Measurements from ENCODE around the gene ARID4A. TPM values are rescaled to one million over a fixed set of nuclear protein-coding genes. Genes with fewer than 3 reads are reported as not detected.

Gene ARID4A
- total RNA-seq, 2 donors from 2014 or later = 10.4 to 38.0 TPM

DNA sequence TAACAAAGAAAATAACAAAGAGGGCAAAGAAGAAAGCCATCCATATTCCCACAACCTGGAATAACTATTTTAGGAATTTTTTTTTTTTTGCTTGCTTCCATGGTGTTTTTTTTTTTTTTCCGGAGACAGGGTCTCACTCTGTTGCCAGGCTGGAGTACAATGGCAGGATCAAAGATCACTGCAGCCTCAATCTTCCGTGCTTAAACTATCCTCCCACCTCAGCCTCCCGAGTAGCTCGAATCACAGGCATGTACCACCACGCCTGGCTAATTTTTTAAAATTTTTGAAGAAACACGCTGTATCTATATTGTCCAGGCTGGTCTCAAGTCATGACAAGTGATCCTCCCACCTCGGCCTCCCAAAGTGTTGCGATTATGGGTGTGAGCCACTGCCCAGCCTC, 20.2 kb upstream of the ARID4A start:
- Histone ChIP-seq H3K27me3 (replicated peaks; ENCODE audit: insufficient read depth) (no peaks in the 10 kb centered on the region), H3K9me3 (no peaks in the 10 kb centered on the region), H3K36me3 (peaks cover 6% of the 10 kb centered on the region), H3K4me1 (ENCODE audit: control insufficient read depth in 1 of 2, low read depth in 2 of 2) (peaks cover 42 to 54% of the 10 kb centered on the region in 2 donors), H3K4me3 (no peak overlapping the region), H3K27ac (no peak overlapping the region)
- no peak for ATAC-seq (ENCODE audit: insufficient number of reproducible peaks, low FRiP score, low read depth)
- TF ChIP-seq, protein P1, sequence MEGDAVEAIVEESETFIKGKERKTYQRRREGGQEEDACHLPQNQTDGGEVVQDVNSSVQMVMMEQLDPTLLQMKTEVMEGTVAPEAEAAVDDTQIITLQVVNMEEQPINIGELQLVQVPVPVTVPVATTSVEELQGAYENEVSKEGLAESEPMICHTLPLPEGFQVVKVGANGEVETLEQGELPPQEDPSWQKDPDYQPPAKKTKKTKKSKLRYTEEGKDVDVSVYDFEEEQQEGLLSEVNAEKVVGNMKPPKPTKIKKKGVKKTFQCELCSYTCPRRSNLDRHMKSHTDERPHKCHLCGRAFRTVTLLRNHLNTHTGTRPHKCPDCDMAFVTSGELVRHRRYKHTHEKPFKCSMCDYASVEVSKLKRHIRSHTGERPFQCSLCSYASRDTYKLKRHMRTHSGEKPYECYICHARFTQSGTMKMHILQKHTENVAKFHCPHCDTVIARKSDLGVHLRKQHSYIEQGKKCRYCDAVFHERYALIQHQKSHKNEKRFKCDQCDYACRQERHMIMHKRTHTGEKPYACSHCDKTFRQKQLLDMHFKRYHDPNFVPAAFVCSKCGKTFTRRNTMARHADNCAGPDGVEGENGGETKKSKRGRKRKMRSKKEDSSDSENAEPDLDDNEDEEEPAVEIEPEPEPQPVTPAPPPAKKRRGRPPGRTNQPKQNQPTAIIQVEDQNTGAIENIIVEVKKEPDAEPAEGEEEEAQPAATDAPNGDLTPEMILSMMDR (IDR thresholded peaks at IDR 0.05) = no peak
- DNase-seq (ENCODE audit: low spot score) = no peak

- peaks cover 28 to 47% of the 10 kb centered on the region in 2 donors for H3K4me1 ChIP-seq (ENCODE audit: control insufficient read depth in 1 of 2, low read depth in 2 of 2)
- no peaks in the 10 kb centered on the region for H3K9me3 ChIP-seq
- H3K27me3 ChIP-seq (replicated peaks; ENCODE audit: insufficient read depth) = no peaks in the 10 kb centered on the region
- H3K36me3 ChIP-seq = peaks cover 2% of the 10 kb centered on the region
- H3K27ac ChIP-seq = peak overlapping the region; percentile 59 to 72
- peak overlapping the region; percentile 12 for H3K4me3 ChIP-seq
- peak; percentile 74 for ATAC-seq (ENCODE audit: insufficient number of reproducible peaks, low FRiP score, low read depth)
- DNase-seq (ENCODE audit: low spot score) = no peak
- TF ChIP-seq, protein P1 (IDR thresholded peaks at IDR 0.05) = no peak
Observed at GRCh38 chr14:58280954-58281787, 17.2 kb upstream of the ARID4A start.

DNA sequence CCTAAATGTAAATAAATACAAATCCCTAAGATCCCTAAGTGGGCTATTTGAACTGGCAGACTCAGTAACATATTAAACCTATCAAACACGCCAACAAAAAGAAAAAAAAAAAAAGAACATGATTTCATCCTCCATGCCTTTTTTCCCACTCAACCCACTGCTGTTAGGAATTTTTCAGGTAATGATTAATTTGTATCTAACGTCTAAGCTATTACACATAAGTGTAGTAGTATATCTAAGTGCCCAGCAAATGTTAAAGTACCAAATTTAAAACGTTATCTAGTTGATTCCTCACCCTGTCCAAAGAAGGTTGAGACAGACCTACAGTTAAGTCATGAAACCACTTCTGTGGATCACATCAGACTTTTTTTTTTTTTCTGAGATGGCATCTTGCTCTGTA, 16.4 kb upstream of the ARID4A start:
- ATAC-seq (ENCODE audit: insufficient number of reproducible peaks, low FRiP score, low read depth) = no peak
- Histone ChIP-seq H3K9me3 (no peaks in the 10 kb centered on the region), H3K4me1 (ENCODE audit: control insufficient read depth in 1 of 2, low read depth in 2 of 2) (peaks cover 27 to 47% of the 10 kb centered on the region in 2 donors), H3K4me3 (peak overlapping the region; percentile 12), H3K27ac (peak overlapping the region; percentile 59 to 72), H3K36me3 (peaks cover 2% of the 10 kb centered on the region), H3K27me3 (replicated peaks; ENCODE audit: insufficient read depth) (no peaks in the 10 kb centered on the region)
- TF ChIP-seq, protein P1 (IDR thresholded peaks at IDR 0.05) = no peak
- no peak for DNase-seq (ENCODE audit: low spot score)

DNA sequence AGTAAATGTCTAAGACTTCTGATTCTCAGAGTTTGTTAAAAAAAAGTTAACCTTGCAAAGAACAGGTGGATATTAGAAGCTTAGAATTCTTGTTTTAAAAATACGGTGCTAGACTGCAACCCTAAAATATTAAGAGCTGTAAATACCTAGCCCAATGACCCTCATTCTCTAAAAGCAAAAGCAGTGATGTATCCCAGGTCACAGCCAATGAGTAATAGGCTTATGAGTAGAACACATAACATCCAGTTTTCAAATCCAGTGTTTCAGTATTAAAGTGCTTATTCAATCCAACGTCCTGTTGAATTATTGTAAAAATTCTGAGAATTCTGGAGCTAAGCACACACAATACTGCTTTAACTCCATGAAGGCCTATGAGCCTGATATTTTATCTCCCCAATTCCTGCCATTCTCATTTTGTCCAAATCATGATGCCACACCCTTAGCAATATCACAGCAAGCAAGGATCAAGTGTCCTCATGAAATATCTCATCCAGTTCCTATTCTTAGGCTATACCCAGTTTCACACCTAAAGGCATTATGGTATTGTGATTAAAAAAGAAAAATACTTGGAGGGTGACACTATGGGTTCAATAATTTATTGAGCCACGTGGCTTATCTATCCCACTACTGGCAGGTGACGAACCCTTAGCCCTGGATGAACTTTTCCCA, 15.3 kb upstream of the ARID4A start:
- Histone ChIP-seq H3K4me3 (no peak overlapping the region), H3K27me3 (replicated peaks; ENCODE audit: insufficient read depth) (no peaks in the 10 kb centered on the region), H3K27ac (peak overlapping the region in 1 of 2 donors; percentile 72), H3K36me3 (peaks cover 7% of the 10 kb centered on the region), H3K9me3 (no peaks in the 10 kb centered on the region), H3K4me1 (ENCODE audit: control insufficient read depth in 1 of 2, low read depth in 2 of 2) (peaks cover 33 to 58% of the 10 kb centered on the region in 2 donors)
- ATAC-seq (ENCODE audit: insufficient number of reproducible peaks, low FRiP score, low read depth) (no peak), DNase-seq (ENCODE audit: low spot score) (no peak)
- TF ChIP-seq, protein P1 (IDR thresholded peaks at IDR 0.05) = no peak

DNA sequence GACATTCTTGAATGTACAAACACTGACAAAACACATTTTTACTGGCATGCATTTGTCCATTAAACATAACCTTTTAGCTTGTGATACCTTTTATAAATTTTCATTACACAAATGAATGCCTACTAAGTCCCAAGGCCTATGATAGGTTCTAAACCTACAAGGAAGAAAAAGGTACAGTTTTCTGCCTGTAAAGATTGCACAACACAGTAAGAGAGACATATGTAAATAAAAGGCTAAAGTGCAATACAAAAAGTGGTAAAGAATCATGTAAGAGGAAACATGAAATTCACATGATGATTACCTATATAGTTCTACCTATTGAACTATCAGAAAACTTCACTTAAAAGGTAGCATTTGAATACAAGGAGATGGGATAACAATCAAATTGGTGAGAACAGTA, 14.6 kb upstream of the ARID4A start:
- Histone ChIP-seq H3K27me3 (replicated peaks; ENCODE audit: insufficient read depth) (no peaks in the 10 kb centered on the region), H3K9me3 (no peaks in the 10 kb centered on the region), H3K4me3 (no peak overlapping the region), H3K27ac (no peak overlapping the region), H3K36me3 (peaks cover 7% of the 10 kb centered on the region), H3K4me1 (ENCODE audit: control insufficient read depth in 1 of 2, low read depth in 2 of 2) (peaks cover 33 to 64% of the 10 kb centered on the region in 2 donors)
- TF ChIP-seq, protein P1 (IDR thresholded peaks at IDR 0.05) = no peak
- DNase-seq (ENCODE audit: low spot score) = no peak
- ATAC-seq (ENCODE audit: insufficient number of reproducible peaks, low FRiP score, low read depth) = no peak

All from thoracic aorta (tissue), 2 donors.